ENCODE measurements around the gene GTF2H4.

Gene GTF2H4

DNA sequence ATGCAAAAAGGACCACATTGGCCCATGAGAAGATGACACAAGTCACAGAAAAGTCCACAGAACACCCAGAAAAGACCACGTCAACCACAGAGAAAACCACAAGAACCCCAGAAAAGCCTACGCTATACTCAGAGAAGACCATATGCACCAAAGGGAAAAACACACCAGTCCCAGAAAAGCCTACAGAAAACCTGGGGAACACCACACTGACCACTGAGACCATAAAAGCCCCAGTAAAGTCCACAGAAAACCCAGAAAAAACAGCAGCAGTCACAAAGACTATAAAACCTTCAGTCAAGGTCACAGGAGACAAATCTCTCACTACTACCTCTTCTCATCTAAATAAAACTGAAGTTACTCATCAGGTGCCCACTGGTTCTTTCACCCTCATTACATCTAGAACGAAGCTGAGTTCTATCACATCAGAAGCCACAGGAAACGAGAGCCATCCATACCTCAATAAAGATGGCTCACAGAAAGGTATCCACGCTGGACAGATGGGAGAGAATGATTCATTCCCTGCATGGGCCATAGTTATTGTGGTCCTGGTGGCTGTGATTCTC lies 44.0 kb downstream of the GTF2H4 start:
- no peaks in the 10 kb centered on the region for H3K36me3 ChIP-seq (ENCODE audit: control insufficient read depth, low read depth, low read length)
- H3K27ac ChIP-seq (ENCODE audit: low read length): no peak overlapping the region
- H3K9me3 ChIP-seq (ENCODE audit: control insufficient read depth, low read depth, low read length): no peaks in the 10 kb centered on the region
- no peak overlapping the region for H3K4me3 ChIP-seq (ENCODE audit: low read length)
- H3K9ac ChIP-seq (ENCODE audit: low read length): no peak overlapping the region
- peaks cover 27% of the 10 kb centered on the region for H3K27me3 ChIP-seq (ENCODE audit: control insufficient read depth, insufficient read depth, low read length)
- H3K4me1 ChIP-seq (ENCODE audit: control insufficient read depth, low read depth, low read length): peaks cover 5% of the 10 kb centered on the region

DNA sequence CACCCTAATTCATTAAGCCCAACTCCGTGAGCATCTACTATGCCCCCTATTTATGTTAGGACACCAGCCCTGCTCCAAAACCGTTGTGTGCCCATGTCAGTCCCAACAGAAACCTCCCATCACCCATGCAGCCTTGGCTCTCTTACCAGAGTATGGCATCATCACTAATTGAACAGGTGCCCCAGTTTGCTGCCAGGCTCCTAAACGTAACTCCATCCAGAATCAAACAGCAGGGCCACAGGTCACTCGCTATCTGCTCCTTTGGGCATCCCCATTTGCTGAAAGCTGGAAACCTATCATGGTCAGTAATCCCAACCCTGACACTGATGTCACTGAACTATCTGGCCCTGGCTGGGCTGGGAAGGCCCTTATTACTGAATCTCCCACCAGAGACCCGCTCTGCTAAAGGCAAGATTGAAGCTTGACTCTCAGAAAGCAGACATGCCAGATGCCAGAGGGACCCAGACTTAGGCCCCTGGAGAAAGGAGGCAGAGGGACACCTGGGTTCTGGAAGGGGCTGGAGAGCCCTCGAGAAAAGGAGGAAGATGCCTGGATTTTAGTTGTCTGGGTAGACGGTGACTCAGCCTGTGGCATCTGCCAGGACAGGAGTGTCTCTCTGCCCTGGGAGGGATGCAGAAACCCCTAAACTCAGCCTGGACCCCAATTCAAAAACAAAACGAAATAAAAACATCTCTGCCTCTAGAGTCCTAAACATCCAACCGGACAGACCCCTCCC lies 46.8 kb downstream of the GTF2H4 start:
- no peaks in the 10 kb centered on the region for H3K36me3 ChIP-seq (ENCODE audit: control insufficient read depth, low read depth, low read length)
- H3K4me3 ChIP-seq (ENCODE audit: low read length): peak overlapping the region; percentile 57
- H3K9ac ChIP-seq (ENCODE audit: low read length): no peak overlapping the region
- peaks cover 29% of the 10 kb centered on the region for H3K27me3 ChIP-seq (ENCODE audit: control insufficient read depth, insufficient read depth, low read length)
- no peak overlapping the region for H3K27ac ChIP-seq (ENCODE audit: low read length)
- H3K9me3 ChIP-seq (ENCODE audit: control insufficient read depth, low read depth, low read length): no peaks in the 10 kb centered on the region
- H3K4me1 ChIP-seq (ENCODE audit: control insufficient read depth, low read depth, low read length): peaks cover 5% of the 10 kb centered on the region

DNA sequence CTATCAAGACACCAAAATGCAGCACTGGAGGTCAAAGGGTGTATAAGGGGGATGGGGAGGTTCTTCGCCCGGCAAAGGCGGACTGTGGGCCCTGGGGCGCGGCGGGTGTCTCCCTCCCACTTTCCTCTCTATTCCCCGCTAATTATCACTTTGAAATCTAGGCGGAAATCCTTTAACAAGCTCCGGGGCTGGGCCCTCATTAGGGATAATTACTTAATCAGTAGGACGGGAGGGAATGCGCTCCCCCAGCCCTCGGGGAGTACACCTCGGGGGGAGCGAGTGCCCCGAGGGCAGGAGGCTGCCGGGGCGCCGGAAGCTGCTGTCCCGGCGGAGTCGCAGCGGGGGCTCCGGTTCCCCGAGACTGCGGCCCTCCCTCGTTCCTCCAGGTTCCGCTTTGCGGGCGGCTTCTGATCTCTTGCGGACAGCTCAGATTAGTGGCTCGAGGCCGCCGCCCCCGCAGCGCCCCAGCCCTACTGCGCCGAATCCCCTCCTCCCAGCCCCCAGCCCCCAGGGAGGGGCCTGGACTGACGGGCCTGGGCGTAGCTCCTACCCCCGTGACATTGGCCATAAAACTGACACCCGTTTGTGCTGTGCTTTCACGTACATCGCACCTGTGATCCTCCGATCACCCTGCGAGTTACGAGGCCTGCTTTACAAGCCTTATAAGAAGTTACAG lies 47.5 kb downstream of the GTF2H4 start:
- no peak overlapping the region for H3K9ac ChIP-seq (ENCODE audit: low read length)
- H3K9me3 ChIP-seq (ENCODE audit: control insufficient read depth, low read depth, low read length): no peaks in the 10 kb centered on the region
- H3K36me3 ChIP-seq (ENCODE audit: control insufficient read depth, low read depth, low read length): no peaks in the 10 kb centered on the region
- H3K4me3 ChIP-seq (ENCODE audit: low read length): peak overlapping the region; percentile 57
- no peak overlapping the region for H3K27ac ChIP-seq (ENCODE audit: low read length)
- peaks cover 29% of the 10 kb centered on the region for H3K27me3 ChIP-seq (ENCODE audit: control insufficient read depth, insufficient read depth, low read length)
- peaks cover 5% of the 10 kb centered on the region for H3K4me1 ChIP-seq (ENCODE audit: control insufficient read depth, low read depth, low read length)

DNA sequence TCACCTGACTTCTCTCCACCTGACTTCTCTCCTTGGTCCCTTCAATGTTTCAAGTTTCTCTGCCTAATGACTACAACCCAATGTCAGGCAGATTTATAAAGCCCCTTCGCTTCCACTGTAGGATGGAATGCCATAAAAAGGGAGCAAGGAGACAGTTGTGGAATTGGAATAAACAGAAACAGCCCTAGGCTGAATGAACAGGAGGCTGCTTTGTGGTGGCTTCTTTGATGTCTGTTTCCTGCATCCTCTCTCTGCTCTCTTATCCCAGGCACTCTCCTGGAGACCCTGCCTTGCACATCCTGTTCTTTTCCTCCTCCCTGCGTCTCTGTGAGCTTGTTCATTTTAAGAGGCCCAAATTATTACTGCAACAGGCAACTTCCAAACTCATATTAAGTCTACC lies 49.7 kb downstream of the GTF2H4 start:
- Histone ChIP-seq H3K36me3 (ENCODE audit: control insufficient read depth, low read depth, low read length) (no peaks in the 10 kb centered on the region), H3K4me1 (ENCODE audit: control insufficient read depth, low read depth, low read length) (peaks cover 5% of the 10 kb centered on the region), H3K27me3 (ENCODE audit: control insufficient read depth, insufficient read depth, low read length) (peaks cover 29% of the 10 kb centered on the region), H3K4me3 (ENCODE audit: low read length) (no peak overlapping the region), H3K9me3 (ENCODE audit: control insufficient read depth, low read depth, low read length) (no peaks in the 10 kb centered on the region), H3K9ac (ENCODE audit: low read length) (no peak overlapping the region), H3K27ac (ENCODE audit: low read length) (no peak overlapping the region)

DNA sequence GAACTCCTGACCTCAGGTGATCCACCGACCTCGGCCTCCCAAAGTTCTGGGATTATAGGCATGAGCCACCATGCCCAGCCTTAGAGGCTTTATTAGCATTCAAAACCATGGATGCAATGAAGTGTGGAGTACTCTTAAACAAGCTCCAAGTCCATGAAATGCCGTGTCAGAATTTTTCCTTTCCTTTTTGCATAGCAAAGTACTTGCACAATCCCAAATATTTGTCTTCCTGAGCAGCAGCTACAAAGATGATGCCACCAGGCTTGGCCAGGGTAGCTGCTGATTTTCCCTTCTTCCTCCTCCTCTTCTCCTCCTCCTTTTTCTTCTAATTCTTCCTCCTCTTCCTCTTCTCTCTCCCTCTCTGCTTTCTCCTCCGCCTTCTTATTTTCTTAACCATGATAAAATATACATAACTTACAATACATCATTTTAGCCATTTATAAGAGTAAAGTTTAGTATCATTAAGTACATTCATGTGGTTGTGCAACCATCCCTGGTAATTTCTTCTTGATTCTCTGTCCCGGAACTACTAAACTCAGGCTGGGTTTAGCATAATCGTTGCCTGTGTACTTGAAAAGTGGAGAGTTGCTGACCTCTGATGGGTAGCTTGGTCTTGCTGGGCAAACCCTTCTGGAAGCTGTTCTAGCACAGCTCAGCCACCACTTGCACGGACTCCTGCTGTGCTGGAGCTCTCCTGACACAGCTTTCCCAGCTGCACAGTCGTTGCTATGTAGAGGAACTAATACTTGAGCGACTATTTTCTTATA lies 53.1 kb downstream of the GTF2H4 start:
- Histone ChIP-seq H3K9me3 (ENCODE audit: control insufficient read depth, low read depth, low read length) (no peaks in the 10 kb centered on the region), H3K4me1 (ENCODE audit: control insufficient read depth, low read depth, low read length) (no peaks in the 10 kb centered on the region), H3K27me3 (ENCODE audit: control insufficient read depth, insufficient read depth, low read length) (peaks cover 11% of the 10 kb centered on the region), H3K9ac (ENCODE audit: low read length) (no peak overlapping the region), H3K4me3 (ENCODE audit: low read length) (no peak overlapping the region), H3K27ac (ENCODE audit: low read length) (no peak overlapping the region), H3K36me3 (ENCODE audit: control insufficient read depth, low read depth, low read length) (no peaks in the 10 kb centered on the region)

DNA sequence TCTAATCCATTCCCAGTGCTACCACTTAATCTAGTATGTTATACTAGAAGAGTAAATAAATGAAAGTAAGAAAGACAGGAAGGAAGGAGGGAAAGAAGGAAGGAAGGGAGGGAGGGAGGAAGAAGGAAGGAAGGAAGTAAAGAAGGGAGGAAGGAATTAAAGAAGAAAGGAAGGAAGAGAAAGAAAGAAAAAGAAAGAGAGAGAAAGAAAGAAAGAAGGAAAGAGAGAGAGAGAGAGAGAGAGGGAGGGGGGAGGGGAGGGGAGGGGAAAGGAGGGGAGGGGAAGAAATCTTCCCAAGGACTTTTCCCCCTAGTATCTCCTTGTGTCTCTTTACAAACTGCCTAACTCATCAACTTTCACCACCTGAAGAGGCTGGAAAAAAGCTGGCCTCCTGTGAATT lies 54.7 kb downstream of the GTF2H4 start:
- Histone ChIP-seq H3K9ac (ENCODE audit: low read length) (no peak overlapping the region), H3K4me1 (ENCODE audit: control insufficient read depth, low read depth, low read length) (no peaks in the 10 kb centered on the region), H3K4me3 (ENCODE audit: low read length) (no peak overlapping the region), H3K27ac (ENCODE audit: low read length) (no peak overlapping the region), H3K27me3 (ENCODE audit: control insufficient read depth, insufficient read depth, low read length) (no peaks in the 10 kb centered on the region), H3K36me3 (ENCODE audit: control insufficient read depth, low read depth, low read length) (no peaks in the 10 kb centered on the region), H3K9me3 (ENCODE audit: control insufficient read depth, low read depth, low read length) (no peaks in the 10 kb centered on the region)

DNA sequence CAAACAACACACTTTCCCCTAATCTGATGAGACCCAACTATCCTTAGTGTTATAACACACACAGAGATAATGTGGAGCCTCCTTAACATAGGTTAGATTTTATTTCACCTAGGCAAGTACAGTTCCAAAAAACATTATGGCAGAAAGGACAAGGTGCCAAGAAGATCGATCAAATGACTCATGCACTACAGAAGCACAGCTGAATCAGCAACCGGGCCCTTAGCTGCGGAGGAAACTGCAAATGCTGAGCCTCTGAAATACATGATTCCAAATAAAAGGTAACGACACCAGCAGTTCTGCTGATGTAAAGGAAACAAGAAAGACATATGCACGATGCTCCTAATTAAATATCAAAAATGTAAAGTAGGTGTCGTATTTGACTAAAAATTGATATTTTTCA lies 55.6 kb downstream of the GTF2H4 start:
- Histone ChIP-seq H3K9me3 (ENCODE audit: control insufficient read depth, low read depth, low read length) (no peaks in the 10 kb centered on the region), H3K4me1 (ENCODE audit: control insufficient read depth, low read depth, low read length) (no peaks in the 10 kb centered on the region), H3K4me3 (ENCODE audit: low read length) (no peak overlapping the region), H3K27me3 (ENCODE audit: control insufficient read depth, insufficient read depth, low read length) (no peaks in the 10 kb centered on the region), H3K36me3 (ENCODE audit: control insufficient read depth, low read depth, low read length) (no peaks in the 10 kb centered on the region), H3K27ac (ENCODE audit: low read length) (no peak overlapping the region), H3K9ac (ENCODE audit: low read length) (no peak overlapping the region)

All from iPS-18a (cell line).